ENCODE data around the gene SAMM50.

Gene SAMM50

DNA sequence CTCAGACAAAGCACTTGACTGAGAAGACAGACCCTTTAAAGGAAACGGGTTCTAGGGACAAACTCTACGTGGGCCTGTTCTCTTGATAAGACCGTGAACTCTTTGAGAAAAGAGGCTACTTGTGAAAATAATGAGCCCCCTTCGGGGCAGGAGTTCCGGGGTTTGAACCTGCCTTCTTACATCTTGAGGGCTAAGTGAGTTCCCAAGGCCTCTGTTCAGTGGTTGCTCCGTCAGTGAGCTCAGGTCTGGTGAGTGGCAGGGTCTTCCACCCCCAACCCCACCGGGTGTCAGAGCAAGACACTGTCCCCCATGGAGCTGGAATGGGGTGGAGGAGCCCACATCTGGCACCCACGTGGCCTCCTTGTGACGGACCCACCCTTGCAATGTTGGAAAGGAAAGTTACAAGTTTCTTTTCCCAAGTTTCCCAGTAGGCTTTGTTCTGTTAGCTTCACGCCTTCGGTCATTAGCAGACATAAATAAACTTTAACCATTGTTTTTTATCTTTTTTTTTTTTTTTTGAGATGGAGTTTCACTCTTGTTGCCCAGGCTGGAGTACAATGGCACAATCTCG, 6.3 kb upstream of the SAMM50 start:
- ATAC-seq, result no peak
- TF ChIP-seq, protein P1, sequence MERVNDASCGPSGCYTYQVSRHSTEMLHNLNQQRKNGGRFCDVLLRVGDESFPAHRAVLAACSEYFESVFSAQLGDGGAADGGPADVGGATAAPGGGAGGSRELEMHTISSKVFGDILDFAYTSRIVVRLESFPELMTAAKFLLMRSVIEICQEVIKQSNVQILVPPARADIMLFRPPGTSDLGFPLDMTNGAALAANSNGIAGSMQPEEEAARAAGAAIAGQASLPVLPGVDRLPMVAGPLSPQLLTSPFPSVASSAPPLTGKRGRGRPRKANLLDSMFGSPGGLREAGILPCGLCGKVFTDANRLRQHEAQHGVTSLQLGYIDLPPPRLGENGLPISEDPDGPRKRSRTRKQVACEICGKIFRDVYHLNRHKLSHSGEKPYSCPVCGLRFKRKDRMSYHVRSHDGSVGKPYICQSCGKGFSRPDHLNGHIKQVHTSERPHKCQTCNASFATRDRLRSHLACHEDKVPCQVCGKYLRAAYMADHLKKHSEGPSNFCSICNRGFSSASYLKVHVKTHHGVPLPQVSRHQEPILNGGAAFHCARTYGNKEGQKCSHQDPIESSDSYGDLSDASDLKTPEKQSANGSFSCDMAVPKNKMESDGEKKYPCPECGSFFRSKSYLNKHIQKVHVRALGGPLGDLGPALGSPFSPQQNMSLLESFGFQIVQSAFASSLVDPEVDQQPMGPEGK (CRISPR knock-in tag; IDR thresholded peaks at IDR 0.05; ENCODE audit: borderline replicate concordance), result no peak
- TF ChIP-seq, protein P2, sequence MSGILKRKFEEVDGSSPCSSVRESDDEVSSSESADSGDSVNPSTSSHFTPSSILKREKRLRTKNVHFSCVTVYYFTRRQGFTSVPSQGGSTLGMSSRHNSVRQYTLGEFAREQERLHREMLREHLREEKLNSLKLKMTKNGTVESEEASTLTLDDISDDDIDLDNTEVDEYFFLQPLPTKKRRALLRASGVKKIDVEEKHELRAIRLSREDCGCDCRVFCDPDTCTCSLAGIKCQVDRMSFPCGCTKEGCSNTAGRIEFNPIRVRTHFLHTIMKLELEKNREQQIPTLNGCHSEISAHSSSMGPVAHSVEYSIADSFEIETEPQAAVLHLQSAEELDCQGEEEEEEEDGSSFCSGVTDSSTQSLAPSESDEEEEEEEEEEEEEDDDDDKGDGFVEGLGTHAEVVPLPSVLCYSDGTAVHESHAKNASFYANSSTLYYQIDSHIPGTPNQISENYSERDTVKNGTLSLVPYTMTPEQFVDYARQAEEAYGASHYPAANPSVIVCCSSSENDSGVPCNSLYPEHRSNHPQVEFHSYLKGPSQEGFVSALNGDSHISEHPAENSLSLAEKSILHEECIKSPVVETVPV (CRISPR knock-in tag; IDR thresholded peaks at IDR 0.05), result no peak
- TF ChIP-seq ZC3H10 (CRISPR knock-in tag; IDR thresholded peaks at IDR 0.05) (no peak), TCF4 (CRISPR knock-in tag; IDR thresholded peaks at IDR 0.05; ENCODE audit: borderline replicate concordance) (no peak), ARNTL (CRISPR knock-in tag; IDR thresholded peaks at IDR 0.05; ENCODE audit: borderline replicate concordance, low read depth) (no peak), ISL1 (CRISPR knock-in tag; IDR thresholded peaks at IDR 0.05) (no peak), ZNF565 (CRISPR knock-in tag; conservative IDR thresholded peaks at IDR 0.05; ENCODE audit: low read depth) (no peak), OSR1 (CRISPR knock-in tag; IDR thresholded peaks at IDR 0.05) (no peak), BACH2 (CRISPR knock-in tag; IDR thresholded peaks at IDR 0.05; ENCODE audit: borderline replicate concordance) (no peak)
- TF ChIP-seq, protein P3, sequence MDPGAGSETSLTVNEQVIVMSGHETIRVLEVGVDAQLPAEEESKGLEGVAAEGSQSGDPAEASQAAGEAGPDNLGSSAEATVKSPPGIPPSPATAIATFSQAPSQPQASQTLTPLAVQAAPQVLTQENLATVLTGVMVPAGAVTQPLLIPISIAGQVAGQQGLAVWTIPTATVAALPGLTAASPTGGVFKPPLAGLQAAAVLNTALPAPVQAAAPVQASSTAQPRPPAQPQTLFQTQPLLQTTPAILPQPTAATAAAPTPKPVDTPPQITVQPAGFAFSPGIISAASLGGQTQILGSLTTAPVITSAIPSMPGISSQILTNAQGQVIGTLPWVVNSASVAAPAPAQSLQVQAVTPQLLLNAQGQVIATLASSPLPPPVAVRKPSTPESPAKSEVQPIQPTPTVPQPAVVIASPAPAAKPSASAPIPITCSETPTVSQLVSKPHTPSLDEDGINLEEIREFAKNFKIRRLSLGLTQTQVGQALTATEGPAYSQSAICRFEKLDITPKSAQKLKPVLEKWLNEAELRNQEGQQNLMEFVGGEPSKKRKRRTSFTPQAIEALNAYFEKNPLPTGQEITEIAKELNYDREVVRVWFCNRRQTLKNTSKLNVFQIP (CRISPR knock-in tag; IDR thresholded peaks at IDR 0.05; ENCODE audit: borderline replicate concordance, low read depth), result no peak

DNA sequence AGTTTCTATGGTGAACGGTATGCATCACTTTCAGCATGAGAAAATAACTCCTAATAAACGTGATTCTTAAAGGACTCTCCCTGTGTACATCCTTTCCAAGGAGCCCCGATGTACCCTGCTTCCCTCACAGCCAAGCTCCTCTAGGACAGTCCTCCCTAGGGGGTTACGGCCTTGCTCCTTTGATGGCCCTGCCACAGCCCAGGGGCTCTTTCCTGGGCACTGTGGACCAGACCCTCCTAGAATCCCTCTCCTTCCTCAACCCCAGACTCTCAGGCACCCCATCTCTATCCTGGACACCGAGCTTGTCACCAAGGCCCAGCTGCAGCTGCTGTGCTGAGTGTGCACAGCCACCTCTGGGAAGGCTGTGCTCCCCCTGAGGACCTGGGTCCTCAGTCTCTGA, 3.9 kb upstream of the SAMM50 start:
- no peak for TF ChIP-seq PPARA (CRISPR knock-in tag; IDR thresholded peaks at IDR 0.05; ENCODE audit: borderline replicate concordance)
- no peak for TF ChIP-seq SNAI2 (CRISPR knock-in tag; IDR thresholded peaks at IDR 0.05)
- ATAC-seq, result no peak

DNA sequence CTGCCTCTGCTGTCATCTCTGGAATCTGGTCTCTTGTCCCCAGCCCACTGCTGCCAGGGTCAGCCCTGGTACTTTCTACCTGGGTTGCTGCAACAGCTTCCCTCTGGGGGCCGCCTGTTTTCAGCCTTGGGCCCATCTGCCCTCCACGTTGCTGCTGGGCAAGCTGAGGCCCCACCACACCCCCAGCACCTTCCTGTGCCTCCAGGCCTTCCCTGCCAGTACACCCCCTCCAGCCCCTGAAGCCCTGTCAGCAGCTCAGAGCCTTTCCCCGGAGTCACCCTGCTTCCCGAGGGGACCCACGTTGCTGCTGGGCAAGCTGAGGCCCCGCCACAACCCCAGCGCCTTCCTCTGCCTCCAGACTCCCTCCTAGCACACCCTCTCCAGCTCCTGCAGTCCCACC, 3.3 kb upstream of the SAMM50 start:
- no peak for ATAC-seq
- TF ChIP-seq, protein P3 (CRISPR knock-in tag; IDR thresholded peaks at IDR 0.05; ENCODE audit: borderline replicate concordance, low read depth), result no peak
- TF ChIP-seq, protein P4, sequence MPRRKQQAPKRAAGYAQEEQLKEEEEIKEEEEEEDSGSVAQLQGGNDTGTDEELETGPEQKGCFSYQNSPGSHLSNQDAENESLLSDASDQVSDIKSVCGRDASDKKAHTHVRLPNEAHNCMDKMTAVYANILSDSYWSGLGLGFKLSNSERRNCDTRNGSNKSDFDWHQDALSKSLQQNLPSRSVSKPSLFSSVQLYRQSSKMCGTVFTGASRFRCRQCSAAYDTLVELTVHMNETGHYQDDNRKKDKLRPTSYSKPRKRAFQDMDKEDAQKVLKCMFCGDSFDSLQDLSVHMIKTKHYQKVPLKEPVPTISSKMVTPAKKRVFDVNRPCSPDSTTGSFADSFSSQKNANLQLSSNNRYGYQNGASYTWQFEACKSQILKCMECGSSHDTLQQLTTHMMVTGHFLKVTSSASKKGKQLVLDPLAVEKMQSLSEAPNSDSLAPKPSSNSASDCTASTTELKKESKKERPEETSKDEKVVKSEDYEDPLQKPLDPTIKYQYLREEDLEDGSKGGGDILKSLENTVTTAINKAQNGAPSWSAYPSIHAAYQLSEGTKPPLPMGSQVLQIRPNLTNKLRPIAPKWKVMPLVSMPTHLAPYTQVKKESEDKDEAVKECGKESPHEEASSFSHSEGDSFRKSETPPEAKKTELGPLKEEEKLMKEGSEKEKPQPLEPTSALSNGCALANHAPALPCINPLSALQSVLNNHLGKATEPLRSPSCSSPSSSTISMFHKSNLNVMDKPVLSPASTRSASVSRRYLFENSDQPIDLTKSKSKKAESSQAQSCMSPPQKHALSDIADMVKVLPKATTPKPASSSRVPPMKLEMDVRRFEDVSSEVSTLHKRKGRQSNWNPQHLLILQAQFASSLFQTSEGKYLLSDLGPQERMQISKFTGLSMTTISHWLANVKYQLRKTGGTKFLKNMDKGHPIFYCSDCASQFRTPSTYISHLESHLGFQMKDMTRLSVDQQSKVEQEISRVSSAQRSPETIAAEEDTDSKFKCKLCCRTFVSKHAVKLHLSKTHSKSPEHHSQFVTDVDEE (CRISPR knock-in tag; IDR thresholded peaks at IDR 0.05), result no peak
- TF ChIP-seq ESRRG (CRISPR knock-in tag; IDR thresholded peaks at IDR 0.05) (no peak), PPARA (CRISPR knock-in tag; IDR thresholded peaks at IDR 0.05; ENCODE audit: borderline replicate concordance) (no peak), GLIS3 (CRISPR knock-in tag; IDR thresholded peaks at IDR 0.05) (no peak), ZNF565 (CRISPR knock-in tag; conservative IDR thresholded peaks at IDR 0.05; ENCODE audit: low read depth) (no peak), ZC3H10 (CRISPR knock-in tag; IDR thresholded peaks at IDR 0.05) (no peak), SNAI2 (CRISPR knock-in tag; IDR thresholded peaks at IDR 0.05) (no peak), ZNF8 (CRISPR knock-in tag; IDR thresholded peaks at IDR 0.05) (no peak), ZFP30 (CRISPR knock-in tag; IDR thresholded peaks at IDR 0.05) (no peak), OSR1 (CRISPR knock-in tag; IDR thresholded peaks at IDR 0.05) (no peak), RARB (CRISPR knock-in tag; IDR thresholded peaks at IDR 0.05) (no peak), ISL1 (CRISPR knock-in tag; IDR thresholded peaks at IDR 0.05) (no peak), ZFP3 (CRISPR knock-in tag; IDR thresholded peaks at IDR 0.05) (no peak), TCF4 (CRISPR knock-in tag; IDR thresholded peaks at IDR 0.05; ENCODE audit: borderline replicate concordance) (no peak), ZNF70 (CRISPR knock-in tag; IDR thresholded peaks at IDR 0.05) (no peak)
- TF ChIP-seq, protein P1 (CRISPR knock-in tag; IDR thresholded peaks at IDR 0.05; ENCODE audit: borderline replicate concordance), result no peak
- TF ChIP-seq, protein P5, sequence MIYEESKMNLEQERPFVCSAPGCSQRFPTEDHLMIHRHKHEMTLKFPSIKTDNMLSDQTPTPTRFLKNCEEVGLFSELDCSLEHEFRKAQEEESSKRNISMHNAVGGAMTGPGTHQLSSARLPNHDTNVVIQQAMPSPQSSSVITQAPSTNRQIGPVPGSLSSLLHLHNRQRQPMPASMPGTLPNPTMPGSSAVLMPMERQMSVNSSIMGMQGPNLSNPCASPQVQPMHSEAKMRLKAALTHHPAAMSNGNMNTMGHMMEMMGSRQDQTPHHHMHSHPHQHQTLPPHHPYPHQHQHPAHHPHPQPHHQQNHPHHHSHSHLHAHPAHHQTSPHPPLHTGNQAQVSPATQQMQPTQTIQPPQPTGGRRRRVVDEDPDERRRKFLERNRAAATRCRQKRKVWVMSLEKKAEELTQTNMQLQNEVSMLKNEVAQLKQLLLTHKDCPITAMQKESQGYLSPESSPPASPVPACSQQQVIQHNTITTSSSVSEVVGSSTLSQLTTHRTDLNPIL (CRISPR knock-in tag; IDR thresholded peaks at IDR 0.05; ENCODE audit: low read depth), result no peak

Data from SK-N-SH treated with all-trans-retinoic acid at 6 μM for 48 hours (cell line).